B cell (primary cell): ENCODE data around the gene RBMS3. TPM values are rescaled to one million over a fixed set of nuclear protein-coding genes. Genes with fewer than 3 reads are reported as not detected.

ENCODE experiments used
- ATAC-seq: fragments of 200-7000 bp; cut with Tn5 transposase; one replicate; pipeline ENCODE4 v1.10.0; 2021; ENCODE audit warnings: low read depth, mild to moderate bottlenecking, moderate number of reproducible peaks, moderate library complexity
- CTCF ChIA-PET: fragments of 350-600 bp; sonication (Branson Sonifier 250); formaldehyde crosslinking; loops from one replicate; lab custom pipeline; 2021; ENCODE audit warnings: antibody characterized with exemption, inconsistent platforms; lab: Charles Lee
- POLR2A ChIA-PET: fragments of 350-600 bp; sonication (Branson Sonifier 250); formaldehyde crosslinking; loops from one replicate; lab custom pipeline; 2021; ENCODE audit warnings: antibody characterized with exemption; lab: Charles Lee
- DNase-seq: peaks from one replicate; pipeline ENCODE4 v3.0.0; 2013
- H2AFZ ChIP-seq: 2 replicates; pipeline ENCODE4 v1.6.1; 2012; ENCODE audit warnings: mild to moderate bottlenecking, low read depth, low read length; ENCODE audit not compliant: insufficient read depth, poor library complexity, severe bottlenecking
- H3K27ac ChIP-seq, 2 donors: 1 replicate in 1 of 2; 2 replicates in 1 of 2; pipeline ENCODE4 v1.5.1; 2012 to 2013; ENCODE audit warnings: low read length in 2 of 2, mild to moderate bottlenecking in 2 of 2, moderate library complexity in 1 of 2
- H3K27me3 ChIP-seq, 4 experiments: fragments of 200-600 bp in 1 of 4; sonication (generic) in 1 of 4; replicated peaks in 1 of 4; 1 replicate in 2 of 4; 2 replicates in 2 of 4; pipeline versions ENCODE4 v1.6.1 to v1.7.0; 2013 to 2016; ENCODE audit warnings: low read length in 3 of 4, mild to moderate bottlenecking in 2 of 4, mixed read lengths in 1 of 4, moderate library complexity in 1 of 4; ENCODE audit not compliant: insufficient read depth in 4 of 4, control insufficient read depth in 3 of 4; ENCODE audit errors: control extremely low read depth in 1 of 4
- H3K36me3 ChIP-seq, 2 experiments: replicated peaks in 1 of 2; 1 replicate in 1 of 2; 2 replicates in 1 of 2; pipeline versions ENCODE4 v1.6.1 to v1.7.1; 2013; ENCODE audit warnings: low read length in 1 of 2; ENCODE audit not compliant: insufficient read depth in 2 of 2, control insufficient read depth in 1 of 2; ENCODE audit errors: control extremely low read depth in 1 of 2, extremely low read depth in 1 of 2
- H3K4me1 ChIP-seq, 2 donors: fragments of 200-600 bp in 1 of 2; sonication (generic) in 1 of 2; 1 replicate in 1 of 2; 2 replicates in 1 of 2; pipeline versions ENCODE4 v1.5.1 to v1.6.1; 2013 to 2017; ENCODE audit warnings: low read length in 2 of 2; ENCODE audit not compliant: control insufficient read depth in 2 of 2, insufficient read depth in 2 of 2
- H3K4me2 ChIP-seq: replicated peaks from 2 replicates; pipeline ENCODE3; 2012; ENCODE audit warnings: mild to moderate bottlenecking, low read depth, low read length; ENCODE audit not compliant: poor library complexity, severe bottlenecking
- H3K4me3 ChIP-seq, 5 experiments: fragments of 200-600 bp in 1 of 5; sonication (generic) in 1 of 5; 1 replicate in 3 of 5; 2 replicates in 2 of 5; pipeline versions ENCODE4 v1.5.1 to v1.7.0; 2011 to 2016; ENCODE audit warnings: low read length in 4 of 5, mild to moderate bottlenecking in 4 of 5, low read depth in 2 of 5, control low read depth in 1 of 5, moderate library complexity in 1 of 5; ENCODE audit not compliant: insufficient read depth in 1 of 5; ENCODE audit errors: control extremely low read depth in 1 of 5, extremely low read depth in 1 of 5
- H3K79me2 ChIP-seq: fragments of 200-600 bp; sonication (generic); one replicate; pipeline ENCODE4 v1.6.0; 2016; ENCODE audit warnings: low read length; ENCODE audit not compliant: control insufficient read depth, insufficient read depth
- H3K9ac ChIP-seq: fragments of 200-600 bp; sonication (generic); 2 replicates; pipeline ENCODE4 v1.6.1; 2017; ENCODE audit warnings: mild to moderate bottlenecking, low read length, moderate library complexity
- H3K9me3 ChIP-seq, 3 donors: one replicate each; pipeline versions ENCODE4 v1.6.1 to v1.7.1; 2013; ENCODE audit warnings: low read length in 2 of 3; ENCODE audit not compliant: control insufficient read depth in 2 of 3, insufficient read depth in 1 of 3; ENCODE audit errors: control extremely low read depth in 1 of 3
- H4K20me1 ChIP-seq: 2 replicates; pipeline ENCODE4 v1.6.0; 2012; ENCODE audit warnings: mild to moderate bottlenecking, low read length; ENCODE audit not compliant: insufficient read depth, control insufficient read depth, poor library complexity, severe bottlenecking
- H3K27ac Mint-ChIP-seq: one replicate; pipeline ENCODE4 v1.8.0; 2021; ENCODE audit warnings: mixed read lengths
- H3K27me3 Mint-ChIP-seq: one replicate; pipeline ENCODE4 v1.8.0; 2021; ENCODE audit warnings: mixed read lengths
- H3K4me1 Mint-ChIP-seq: one replicate; pipeline ENCODE4 v1.8.0; 2021; ENCODE audit warnings: mixed read lengths
- H3K4me3 Mint-ChIP-seq: one replicate; pipeline ENCODE4 v1.8.0; 2021; ENCODE audit warnings: mixed read lengths
- H3K9me3 Mint-ChIP-seq: one replicate; pipeline ENCODE4 v1.8.0; 2022; ENCODE audit warnings: mixed read lengths; ENCODE audit not compliant: insufficient read depth
- CTCF ChIP-seq: fragments of 200-600 bp; IDR thresholded peaks from one replicate; pipeline ENCODE4 v1.8.0; 2022; ENCODE audit warnings: antibody characterized with exemption, mild to moderate bottlenecking
- EZH2 ChIP-seq: IDR thresholded peaks from 2 replicates; pipeline ENCODE4 v1.6.1; 2012; ENCODE audit warnings: borderline replicate concordance, low read depth, mild to moderate bottlenecking, moderate library complexity, low read length; ENCODE audit not compliant: insufficient read depth, poor library complexity, severe bottlenecking
- WGBS: methylation state at CpG from one replicate; pipeline ENCODE4 v1.1.5; 2013; ENCODE audit warnings: missing lambda C conversion rate; ENCODE audit not compliant: insufficient coverage; 5-methylcytosine and 5-hydroxymethylcytosine counted together
- intact Hi-C: fragments of 100-400 bp; cut with micrococcal nuclease; formaldehyde crosslinking; loops from one replicate; pipeline ENCODE4 v1.10.0; 2022
- polyA plus RNA-seq: library from polyadenylated mRNA; depleted of rRNA; stranded (reverse); fragments of >200 nt; gene quantifications from 2 replicates; pipeline ENCODE4 v1.2.3, GENCODE V29; 2012
- total RNA-seq, 2 donors: library from RNA; stranded (reverse); fragments of 120-200 nt in 1 of 2; gene quantifications; 1 replicate in 1 of 2; 2 replicates in 1 of 2; pipeline versions ENCODE4 v1.2.3 to v1.2.4, GENCODE V29; 2013 to 2022

RBMS3 gene
- total and polyA plus RNA-seq, 2 donors (not counting 1 experiment from before 2014, with no cell fraction given), result not detected

- H3K27me3 Mint-ChIP-seq, result no peaks in the 10 kb centered on the region
- no CpG with 5 or more reads among the region's 2 CpGs for WGBS
- H3K9me3 Mint-ChIP-seq, result peaks cover 2% of the 10 kb centered on the region
Observed at GRCh38 chr3:29363110-29363509, 82.2 kb downstream of the RBMS3 start.

DNA sequence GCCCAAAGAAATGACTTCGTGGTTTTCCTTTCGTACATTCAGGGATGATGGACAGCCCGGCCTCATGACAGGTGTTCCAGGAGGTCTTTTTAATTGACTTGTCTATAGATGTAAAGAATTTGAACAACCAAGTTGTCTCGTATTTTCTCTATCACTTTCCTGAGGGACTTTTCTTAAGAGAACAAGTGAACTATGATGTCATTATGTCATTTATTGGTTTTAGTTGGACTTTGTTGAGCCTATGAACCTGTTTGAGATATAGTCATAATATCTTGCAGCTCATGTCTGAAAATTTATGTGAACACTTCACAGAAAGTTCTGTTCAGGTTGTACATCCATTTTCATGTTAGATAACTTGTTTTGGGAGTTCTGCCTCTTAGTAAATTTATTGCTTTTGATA lies 89.2 kb downstream of the RBMS3 start:
- no peak for ATAC-seq
- POLR2A ChIA-PET, result no interaction called here

More at GRCh38 chr3:29363110-29363509, 82.2 kb downstream of the RBMS3 start:
- no peak overlapping the region for H3K27ac Mint-ChIP-seq
- H3K36me3 ChIP-seq, result no peaks in the 10 kb centered on the region
- H3K27ac ChIP-seq, result no peak overlapping the region
- intact Hi-C loops, result no loop called here
- ChIA-PET CTCF (no interaction called here), POLR2A (no interaction called here)
- TF ChIP-seq EZH2 (no peak), CTCF (no peak)
- no peaks in the 10 kb centered on the region for H3K4me1 Mint-ChIP-seq
- H3K4me1 ChIP-seq, result no peaks in the 10 kb centered on the region
- H3K9me3 ChIP-seq, result no peaks in the 10 kb centered on the region
- H3K4me3 Mint-ChIP-seq, result no peak overlapping the region
- ATAC-seq, result no peak
- DNase-seq, result no peak
- no peaks in the 10 kb centered on the region for H4K20me1 ChIP-seq
- H3K4me2 ChIP-seq, result no peak overlapping the region
- H3K9ac ChIP-seq, result no peak overlapping the region
- H3K4me3 ChIP-seq, result no peak overlapping the region
- H3K79me2 ChIP-seq, result no peaks in the 10 kb centered on the region
- no peaks in the 10 kb centered on the region for H3K27me3 ChIP-seq
- no peak overlapping the region for H2AFZ ChIP-seq

More for the DNA sequence above, 89.2 kb downstream of the RBMS3 start:
- no peaks in the 10 kb centered on the region for H3K9me3 Mint-ChIP-seq
- Histone ChIP-seq H3K4me1 (no peaks in the 10 kb centered on the region), H4K20me1 (no peaks in the 10 kb centered on the region), H3K27ac (no peak overlapping the region), H3K27me3 (no peaks in the 10 kb centered on the region), H2AFZ (no peak overlapping the region), H3K4me2 (no peak overlapping the region), H3K79me2 (no peaks in the 10 kb centered on the region), H3K4me3 (no peak overlapping the region), H3K9me3 (no peaks in the 10 kb centered on the region), H3K36me3 (no peaks in the 10 kb centered on the region), H3K9ac (no peak overlapping the region)
- intact Hi-C loops, result no loop called here
- CTCF ChIA-PET, result no interaction called here
- no peak overlapping the region for H3K27ac Mint-ChIP-seq
- H3K4me3 Mint-ChIP-seq, result no peak overlapping the region
- H3K4me1 Mint-ChIP-seq, result no peaks in the 10 kb centered on the region
- WGBS, result no CpG with 5 or more reads among the region's 4 CpGs
- DNase-seq, result no peak
- TF ChIP-seq CTCF (no peak), EZH2 (no peak)
- H3K27me3 Mint-ChIP-seq, result no peaks in the 10 kb centered on the region
